Type B pancreatic cell (in vitro differentiated cells): ENCODE measurements around the gene ADI1. TPM values are rescaled to one million over a fixed set of nuclear protein-coding genes. Genes with fewer than 3 reads are reported as not detected.
A peak's percentile ranks its signal among the peaks of the same experiment; 100 is the strongest.
"Not testable (repeated sequence)": the region's sequence is repeated elsewhere in the genome, so short reads cannot be mapped to it uniquely, and the experiment has no call there.

Source experiments
- DNase-seq: peaks from one replicate; pipeline ENCODE4 v3.0.0; 2021; ENCODE audit warnings: mixed read lengths; ENCODE audit not compliant: unreplicated experiment; ENCODE audit errors: extremely low spot score
- H3K27ac Mint-ChIP-seq: 2 replicates; pipeline ENCODE4 v1.8.0; 2021; ENCODE audit warnings: mild to moderate bottlenecking, mixed read lengths
- H3K27me3 Mint-ChIP-seq: 2 replicates; pipeline ENCODE4 v1.8.0; 2021; ENCODE audit warnings: mixed read lengths
- H3K36me3 Mint-ChIP-seq: 2 replicates; pipeline ENCODE4 v1.8.0; 2021; ENCODE audit warnings: mixed read lengths
- H3K4me1 Mint-ChIP-seq: one replicate; pipeline ENCODE4 v1.8.0; 2021; ENCODE audit warnings: mixed read lengths; ENCODE audit not compliant: unreplicated experiment
- H3K4me3 Mint-ChIP-seq: 2 replicates; pipeline ENCODE4 v1.8.0; 2021; ENCODE audit warnings: mild to moderate bottlenecking, mixed read lengths
- H3K9me3 Mint-ChIP-seq: 2 replicates; pipeline ENCODE4 v1.8.0; 2021; ENCODE audit warnings: mixed read lengths
- total RNA-seq: library from RNA; stranded (reverse); gene quantifications from 2 replicates; pipeline ENCODE4 v1.2.1, GENCODE V29; 2021; ENCODE audit warnings: low replicate concordance
- TF ChIP-seq, protein P1 (sequence below): fragments of 200-600 bp; sonication (generic); conservative IDR thresholded peaks from 2 replicates; pipeline ENCODE4 v1.5.0; 2021; ENCODE audit warnings: antibody characterized with exemption, mild to moderate bottlenecking

Gene ADI1
- total RNA-seq, 1 donor from 2014 or later: 40.0 TPM

DNA sequence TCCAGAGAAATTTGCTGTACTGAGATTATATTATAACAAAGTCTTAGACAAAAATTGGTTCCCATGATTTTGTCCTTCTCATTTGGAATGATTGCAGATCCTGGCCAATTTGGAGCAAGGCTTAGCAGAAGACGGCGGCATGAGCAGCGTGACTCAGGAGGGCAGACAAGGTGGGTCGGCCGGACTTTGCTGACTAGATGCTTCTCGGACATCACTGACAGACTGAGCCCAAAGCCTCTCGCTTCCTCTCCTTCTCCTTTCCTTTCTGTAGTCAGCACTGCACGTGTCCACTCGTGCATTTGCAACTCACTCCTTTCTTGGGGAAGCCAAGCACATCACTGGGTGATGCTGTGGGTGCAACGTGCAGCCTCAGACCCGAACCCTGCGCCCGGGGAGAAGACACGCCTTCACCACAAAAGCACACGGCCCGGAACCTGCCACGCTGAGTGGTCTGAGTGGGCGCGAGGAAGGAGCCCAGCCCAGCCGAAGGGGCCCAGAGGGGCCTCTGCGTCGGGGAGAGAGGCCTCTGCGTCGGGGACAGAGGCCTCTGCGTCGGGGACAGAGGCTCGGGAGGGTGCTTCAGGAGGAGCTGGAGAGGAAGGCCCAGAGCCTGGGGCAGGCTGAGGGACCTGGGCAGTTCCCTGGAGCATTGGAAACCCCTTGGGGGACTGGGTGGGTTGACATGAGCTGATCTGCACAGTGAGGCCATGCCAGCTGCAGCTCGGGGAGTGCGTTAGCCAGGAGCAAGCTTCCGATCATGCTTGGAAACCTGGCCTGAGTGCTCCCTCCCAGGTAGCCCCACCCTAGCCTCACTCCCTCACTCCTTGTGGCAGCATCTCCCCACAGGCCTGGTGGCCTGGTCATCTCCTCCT is 61.6 kb downstream of the ADI1 start:
- Mint-ChIP-seq H3K27me3 (no peaks in the 10 kb centered on the region), H3K4me1 (peaks cover 8% of the 10 kb centered on the region), H3K9me3 (no peaks in the 10 kb centered on the region), H3K36me3 (peaks cover 17% of the 10 kb centered on the region), H3K27ac (no peak overlapping the region), H3K4me3 (no peak overlapping the region)
- TF ChIP-seq, protein P1, sequence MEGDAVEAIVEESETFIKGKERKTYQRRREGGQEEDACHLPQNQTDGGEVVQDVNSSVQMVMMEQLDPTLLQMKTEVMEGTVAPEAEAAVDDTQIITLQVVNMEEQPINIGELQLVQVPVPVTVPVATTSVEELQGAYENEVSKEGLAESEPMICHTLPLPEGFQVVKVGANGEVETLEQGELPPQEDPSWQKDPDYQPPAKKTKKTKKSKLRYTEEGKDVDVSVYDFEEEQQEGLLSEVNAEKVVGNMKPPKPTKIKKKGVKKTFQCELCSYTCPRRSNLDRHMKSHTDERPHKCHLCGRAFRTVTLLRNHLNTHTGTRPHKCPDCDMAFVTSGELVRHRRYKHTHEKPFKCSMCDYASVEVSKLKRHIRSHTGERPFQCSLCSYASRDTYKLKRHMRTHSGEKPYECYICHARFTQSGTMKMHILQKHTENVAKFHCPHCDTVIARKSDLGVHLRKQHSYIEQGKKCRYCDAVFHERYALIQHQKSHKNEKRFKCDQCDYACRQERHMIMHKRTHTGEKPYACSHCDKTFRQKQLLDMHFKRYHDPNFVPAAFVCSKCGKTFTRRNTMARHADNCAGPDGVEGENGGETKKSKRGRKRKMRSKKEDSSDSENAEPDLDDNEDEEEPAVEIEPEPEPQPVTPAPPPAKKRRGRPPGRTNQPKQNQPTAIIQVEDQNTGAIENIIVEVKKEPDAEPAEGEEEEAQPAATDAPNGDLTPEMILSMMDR: no peak
- DNase-seq: peak; percentile 50

DNA sequence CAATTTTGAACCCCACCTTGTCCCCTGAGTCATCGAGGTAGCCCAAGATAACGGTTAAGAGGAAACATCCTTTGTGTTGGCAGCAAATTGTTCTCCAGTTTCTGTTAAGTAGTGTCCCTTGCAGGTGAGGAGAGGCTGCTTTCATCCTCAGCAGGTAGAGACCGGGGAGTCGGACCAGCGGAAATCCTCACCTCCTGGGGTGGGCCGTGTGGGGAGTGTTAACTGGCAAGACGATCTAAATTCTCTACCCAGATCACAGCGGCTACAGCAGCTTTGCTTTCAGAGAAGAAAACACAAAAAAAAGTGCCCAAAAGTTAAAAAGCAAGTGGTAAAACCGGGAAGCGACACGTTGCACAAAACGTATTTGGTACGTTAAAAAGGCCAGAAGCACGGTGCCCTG is 63.2 kb downstream of the ADI1 start:
- no peak for DNase-seq
- TF ChIP-seq, protein P1: no peak
- Mint-ChIP-seq H3K9me3 (no peaks in the 10 kb centered on the region), H3K27ac (no peak overlapping the region), H3K4me1 (peaks cover 6% of the 10 kb centered on the region), H3K4me3 (no peak overlapping the region), H3K36me3 (peaks cover 17% of the 10 kb centered on the region), H3K27me3 (no peaks in the 10 kb centered on the region)

DNA sequence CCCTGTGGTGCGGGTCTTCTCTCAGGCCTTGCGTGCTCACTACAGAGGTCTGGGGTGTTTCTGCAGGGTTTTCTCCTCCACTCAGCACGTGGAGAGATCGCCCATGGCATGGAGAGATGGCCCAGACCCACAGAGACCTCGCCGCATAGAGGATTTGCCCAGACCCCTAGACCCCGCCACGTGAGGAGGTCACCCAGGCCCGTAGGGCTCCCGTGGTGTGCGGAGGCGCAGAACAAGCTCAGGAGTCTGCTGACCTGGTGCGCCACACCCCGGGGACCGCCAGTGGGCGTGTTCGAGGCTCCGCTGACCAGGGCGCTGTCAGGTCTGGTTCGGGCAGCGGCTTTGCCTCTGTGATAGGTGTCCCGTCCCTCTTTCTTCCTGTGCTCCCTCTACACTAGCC is 64.5 kb downstream of the ADI1 start:
- Mint-ChIP-seq H3K4me3 (no peak overlapping the region), H3K4me1 (peaks cover 10% of the 10 kb centered on the region), H3K36me3 (peaks cover 17% of the 10 kb centered on the region), H3K27me3 (no peaks in the 10 kb centered on the region), H3K9me3 (no peaks in the 10 kb centered on the region), H3K27ac (no peak overlapping the region)
- peak; percentile 60 for DNase-seq
- TF ChIP-seq, protein P1: no peak

DNA sequence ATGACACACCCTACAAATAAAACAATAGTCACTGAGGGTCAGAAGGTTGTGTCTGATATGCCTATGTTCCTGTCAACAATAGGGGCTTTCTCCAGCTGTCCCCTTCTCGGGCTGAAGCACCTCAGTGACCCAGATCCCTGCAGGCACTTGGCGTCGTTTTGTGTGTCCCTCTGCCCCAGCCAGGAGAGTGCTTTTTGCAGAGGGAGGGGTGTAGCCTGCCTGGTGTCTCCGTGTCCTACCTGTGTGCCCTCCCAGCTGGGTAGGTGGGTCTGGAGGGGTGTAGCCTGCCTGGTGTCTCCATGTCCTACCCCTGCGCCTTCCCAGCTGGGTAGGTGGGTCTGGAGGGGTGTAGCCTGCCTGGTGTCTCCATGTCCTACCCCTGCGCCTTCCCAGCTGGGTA is 65.3 kb downstream of the ADI1 start:
- Mint-ChIP-seq H3K36me3 (peaks cover 21% of the 10 kb centered on the region), H3K4me1 (peaks cover 14% of the 10 kb centered on the region)
- not testable (repeated sequence) for H3K9me3 Mint-ChIP-seq, H3K4me3 Mint-ChIP-seq, H3K27me3 Mint-ChIP-seq, H3K27ac Mint-ChIP-seq
- peak; percentile 54 for DNase-seq

DNA sequence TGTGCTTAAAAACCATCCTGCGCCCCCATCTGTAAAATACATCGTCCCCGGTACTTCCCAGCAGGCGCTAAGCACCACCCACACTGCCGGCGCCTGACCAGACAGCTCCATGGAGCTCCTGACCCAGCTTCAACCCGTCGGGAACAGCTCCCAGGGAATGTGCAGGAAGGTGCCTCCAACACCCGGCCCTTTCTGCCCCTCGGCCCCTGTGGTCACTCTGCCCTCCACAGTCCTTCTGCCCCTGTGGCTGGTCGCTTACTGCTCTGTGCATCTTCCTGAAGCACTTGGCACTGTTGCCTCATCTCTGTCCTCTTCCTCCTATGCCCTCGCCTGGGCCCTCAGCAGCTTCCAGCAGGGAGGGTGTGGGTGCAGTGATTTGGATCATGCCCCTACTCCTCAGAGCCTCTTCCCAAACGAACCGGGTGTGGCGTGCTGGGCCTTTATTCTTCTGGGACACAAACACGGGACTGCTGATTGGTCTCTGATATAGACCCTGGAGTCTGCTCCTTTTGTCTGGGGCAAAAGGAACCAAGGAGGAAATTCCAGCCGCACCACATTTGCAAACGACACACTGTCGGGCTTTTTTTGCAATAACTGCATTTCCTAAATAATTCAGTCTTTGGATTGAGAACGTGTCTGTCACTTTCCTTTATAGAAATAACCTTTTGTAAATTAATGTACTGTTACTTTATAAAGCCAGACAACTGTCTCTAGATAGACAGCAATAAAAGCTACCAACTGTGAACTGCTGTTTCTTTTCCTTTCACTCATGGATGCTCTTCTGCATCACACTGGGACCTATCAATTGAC is 65.9 kb downstream of the ADI1 start:
- Mint-ChIP-seq H3K4me1 (peaks cover 20% of the 10 kb centered on the region), H3K4me3 (no peak overlapping the region), H3K27me3 (no peaks in the 10 kb centered on the region), H3K27ac (no peak overlapping the region), H3K9me3 (no peaks in the 10 kb centered on the region), H3K36me3 (peaks cover 23% of the 10 kb centered on the region)
- TF ChIP-seq, protein P1: no peak
- peak; percentile 58 for DNase-seq
